ENCODE measurements around the gene URB1.
A peak's percentile ranks its signal among the peaks of the same experiment; 100 is the strongest.
"Not testable (repeated sequence)": the region's sequence is repeated elsewhere in the genome, so short reads cannot be mapped to it uniquely, and the experiment has no call there.

URB1 gene

DNA sequence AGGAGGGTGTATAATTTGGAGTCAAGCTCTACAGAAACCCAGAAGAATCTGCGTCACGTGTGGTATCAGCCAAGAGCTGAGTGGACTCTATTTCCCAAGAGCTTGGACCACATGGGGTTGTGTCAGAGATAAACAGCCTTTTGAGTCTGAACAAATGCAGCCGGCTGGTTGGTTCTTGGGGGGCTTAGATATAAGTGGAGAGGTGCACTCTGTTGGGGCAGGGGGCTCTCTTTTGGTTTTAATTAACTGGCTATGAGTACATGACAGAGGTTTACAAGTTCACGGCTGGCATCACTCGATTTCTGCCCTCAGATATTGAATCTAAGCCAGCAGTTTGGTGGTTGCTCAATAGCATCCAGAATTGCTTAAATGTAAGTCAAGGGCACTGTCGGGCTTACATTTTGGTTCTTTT is 94.7 kb downstream of the URB1 start:
- no peak for DNase-seq (ENCODE audit: low read depth in 2 of 2)

DNA sequence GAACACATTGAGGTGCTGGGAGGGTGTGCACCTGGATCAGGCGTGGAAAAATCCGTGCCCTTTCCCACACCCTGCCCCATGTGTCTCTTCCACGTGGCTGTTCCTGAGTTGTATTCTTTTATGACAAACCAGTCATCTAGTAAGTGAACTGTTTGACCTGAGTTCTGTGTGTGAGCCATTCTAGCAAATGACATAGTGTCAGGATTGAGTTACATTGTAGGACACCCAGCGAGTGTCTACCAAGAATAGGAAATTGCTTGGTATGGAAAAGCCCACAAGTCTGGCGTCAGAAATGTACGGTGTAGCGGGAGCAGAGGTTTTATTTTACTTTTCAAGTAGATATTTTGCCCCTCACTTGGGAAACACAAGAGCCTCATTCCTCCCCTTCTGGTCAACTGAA is 95.4 kb downstream of the URB1 start:
- DNase-seq (ENCODE audit: low read depth in 2 of 2): no peak

DNA sequence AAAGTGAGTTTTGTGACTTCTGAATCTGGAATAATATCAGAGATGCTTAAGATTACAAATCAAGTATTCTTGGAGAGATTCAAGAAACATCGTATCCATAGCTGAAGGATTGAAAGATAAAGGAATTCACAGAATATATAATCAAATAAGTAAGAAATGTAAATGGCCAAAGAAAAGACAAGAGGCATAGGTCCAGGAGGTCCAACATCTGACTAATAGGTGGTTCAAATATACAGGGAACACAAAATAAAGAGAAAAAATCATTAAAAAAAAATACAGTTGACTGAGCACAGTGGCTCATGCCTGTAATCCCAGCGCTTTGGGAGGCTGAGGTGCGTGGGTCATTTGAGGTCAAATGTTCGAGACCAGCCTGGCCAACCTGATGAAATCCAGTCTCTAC is 107.3 kb downstream of the URB1 start:
- no peak for DNase-seq (ENCODE audit: low read depth in 2 of 2)

DNA sequence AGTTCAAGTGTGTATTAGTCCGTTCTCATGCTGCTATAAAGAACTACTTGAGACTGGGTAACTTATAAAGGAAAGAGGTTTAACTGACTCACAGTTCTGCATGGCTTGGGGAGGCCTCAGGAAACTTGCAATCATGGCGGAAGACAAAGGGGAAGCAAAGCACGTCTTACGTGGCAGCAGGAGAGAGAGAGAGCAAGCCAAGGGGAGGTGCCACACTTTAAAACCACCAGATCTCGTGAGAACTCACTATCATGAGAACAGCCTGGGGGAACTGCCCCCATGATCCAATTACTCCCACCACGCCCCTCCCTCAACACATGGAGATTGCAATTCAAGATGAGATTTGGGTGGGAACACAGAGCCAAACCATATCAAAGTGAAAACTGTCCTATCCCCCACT is 109.8 kb downstream of the URB1 start:
- DNase-seq (ENCODE audit: low read depth in 2 of 2): no peak

DNA sequence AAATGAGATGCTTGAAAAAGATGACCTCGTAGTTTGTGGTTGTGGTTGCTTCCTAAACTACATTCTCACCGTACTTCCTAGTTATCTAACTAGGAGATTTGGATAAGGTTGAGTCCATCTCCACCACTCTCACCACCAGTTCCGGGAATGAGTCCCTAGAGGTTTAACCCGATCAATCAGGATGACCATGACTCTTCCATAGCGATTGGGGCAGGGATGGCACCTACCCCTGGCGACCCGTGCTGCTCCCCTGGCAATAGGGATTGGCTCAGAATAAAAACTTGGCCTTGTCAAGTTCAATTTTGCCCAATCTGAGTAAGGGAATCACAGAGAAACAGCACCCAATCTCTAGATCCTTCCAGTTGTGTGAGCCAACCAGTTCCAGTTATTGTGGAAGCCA is 111.3 kb downstream of the URB1 start:
- DNase-seq (ENCODE audit: low read depth in 2 of 2): no peak

DNA sequence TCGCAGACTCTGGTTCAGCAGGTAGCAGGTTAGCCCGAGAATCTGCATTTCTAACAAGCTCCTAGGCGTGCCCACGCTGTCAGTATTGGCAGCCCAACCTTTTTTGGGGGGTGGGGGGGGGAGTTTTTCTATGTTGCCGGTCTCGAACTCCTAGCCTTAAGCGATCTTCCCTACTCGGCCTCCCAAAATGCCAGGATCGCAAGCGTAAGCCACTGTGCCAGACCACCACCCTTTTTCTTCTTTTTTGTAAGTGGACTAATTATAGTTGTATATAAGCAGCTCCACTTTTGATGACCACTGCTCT is 113.5 kb downstream of the URB1 start:
- no peak for DNase-seq (ENCODE audit: low read depth in 2 of 2)

DNA sequence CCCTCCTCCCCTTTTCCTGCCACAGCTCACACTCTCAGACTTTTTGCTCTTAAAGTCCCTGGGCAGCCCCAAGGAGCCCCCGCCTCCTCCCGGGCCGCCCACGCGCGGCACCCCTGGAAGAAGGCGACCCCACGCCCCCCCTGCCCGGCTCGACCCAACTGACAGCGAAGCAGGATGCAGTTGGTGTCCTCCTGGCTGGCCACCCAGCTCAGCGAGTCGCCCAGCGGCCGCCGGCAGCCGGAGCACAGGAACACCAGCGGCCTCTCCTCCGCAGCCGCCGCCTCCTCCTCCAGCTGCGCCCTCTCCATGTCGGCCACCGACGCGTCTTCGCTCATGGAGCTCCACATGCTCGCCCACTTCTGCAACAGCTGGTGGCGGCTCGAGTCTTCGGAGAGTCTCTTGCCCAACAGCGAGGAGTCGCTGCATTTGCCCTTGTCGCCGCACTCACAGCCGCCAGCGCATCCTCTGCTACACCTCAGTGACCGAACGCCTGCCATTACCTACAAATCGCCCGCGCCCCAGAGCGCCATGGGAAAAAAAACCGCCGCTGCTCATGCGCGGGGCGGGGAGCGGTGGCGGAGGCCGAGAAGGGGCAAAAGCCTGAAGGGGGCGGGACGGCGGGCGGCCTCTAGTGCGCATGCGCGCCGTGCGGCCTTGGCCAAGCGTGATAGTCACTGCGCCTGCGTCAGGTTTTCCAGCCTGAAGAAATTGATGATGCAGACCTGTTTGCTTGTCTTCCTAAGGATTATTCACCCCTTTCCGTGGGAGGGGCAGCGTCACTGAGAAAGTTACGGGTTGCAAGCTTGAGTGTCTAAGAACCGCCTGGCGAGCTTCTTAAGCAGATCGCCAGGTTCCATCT is 114.1 kb downstream of the URB1 start, which contains the start of gene MIS18A:
Gene MIS18A (minus strand): TSS at position 532 of the 859 bp plus-strand sequence. CDS start 35 bp downstream, at position 497.
- DNase-seq (ENCODE audit: low read depth in 2 of 2): peak; percentile 83 to 86

DNA sequence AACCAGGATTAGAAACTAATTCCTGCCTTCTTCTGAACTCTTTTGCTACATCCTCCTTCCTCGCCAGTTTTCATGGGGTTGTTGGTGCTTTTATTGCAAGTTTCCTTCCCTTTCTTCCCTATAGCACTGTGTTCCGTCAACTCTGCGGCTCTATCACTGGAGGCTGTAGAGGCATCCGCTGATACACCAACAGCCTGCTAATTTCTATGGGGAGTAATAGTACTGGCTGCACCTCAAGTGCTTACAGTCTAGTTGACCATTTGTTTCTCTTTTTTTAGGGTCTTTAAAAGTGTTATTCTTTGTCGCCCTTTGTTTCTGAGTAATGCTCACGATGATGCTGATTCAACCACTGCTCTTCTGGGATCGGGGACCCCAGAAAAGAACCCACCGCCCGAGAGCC is 114.7 kb downstream of the URB1 start:
- no peak for DNase-seq (ENCODE audit: low read depth in 2 of 2)

DNA sequence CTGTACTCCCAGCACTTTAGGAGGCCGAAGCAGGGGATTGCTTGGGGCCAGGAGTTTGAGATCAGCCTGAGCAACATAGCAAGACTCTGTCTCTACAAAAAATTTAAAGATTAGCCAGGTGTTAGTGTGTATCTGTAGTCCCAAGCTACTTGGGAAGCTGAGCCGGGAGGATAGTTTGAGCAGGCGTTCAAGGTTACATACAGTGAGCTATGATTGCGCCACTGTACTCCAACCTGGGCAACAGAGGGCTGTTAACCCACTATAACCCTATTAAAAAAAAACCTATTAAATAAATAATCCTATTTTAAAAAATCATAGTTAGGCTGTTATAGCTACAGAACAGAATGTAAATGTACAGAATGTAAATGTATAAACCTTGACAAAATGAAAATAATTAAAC is 116.1 kb downstream of the URB1 start:
- DNase-seq (ENCODE audit: low read depth in 2 of 2): no peak

DNA sequence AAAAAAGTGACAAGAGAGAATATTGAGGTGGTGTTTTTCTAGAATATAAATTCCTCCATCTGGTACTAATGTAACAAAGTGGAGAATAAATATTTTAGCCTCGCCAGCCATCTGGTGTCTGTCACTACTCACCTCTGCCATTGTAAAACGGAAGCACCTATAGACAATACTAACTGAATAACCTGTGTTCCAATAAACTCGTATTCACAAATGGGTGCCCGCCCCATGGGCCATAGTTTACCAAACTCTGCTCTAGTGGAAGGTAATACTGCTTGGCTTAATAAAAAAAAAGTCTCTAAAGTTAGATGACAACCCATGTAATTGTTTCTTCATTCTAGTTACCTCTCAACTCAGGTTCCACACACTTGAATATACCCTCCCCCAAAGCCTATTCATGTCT is 122.1 kb downstream of the URB1 start:
- no peak for DNase-seq (ENCODE audit: low read depth in 2 of 2)

DNA sequence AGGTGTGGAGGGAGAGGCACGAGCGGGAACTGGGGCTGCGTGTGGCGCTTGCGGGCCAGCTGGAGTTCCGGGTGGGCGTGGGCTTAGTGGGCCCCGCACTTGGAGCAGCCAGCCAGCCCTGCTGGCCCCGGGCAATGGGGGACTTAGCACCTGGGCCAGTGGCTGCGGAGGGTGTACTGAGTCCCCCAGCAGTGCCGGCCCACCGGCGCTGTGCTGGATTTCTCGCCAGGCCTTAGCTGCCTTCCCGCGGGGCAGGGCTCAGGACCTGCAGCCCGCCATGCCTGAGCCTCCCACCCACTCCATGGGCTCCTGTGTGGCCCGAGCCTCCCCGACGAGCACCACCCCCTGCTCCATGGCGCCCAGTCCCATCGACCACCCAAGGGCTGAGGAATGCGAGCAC is 127.5 kb downstream of the URB1 start:
- DNase-seq (ENCODE audit: low read depth in 2 of 2): not testable (repeated sequence)

DNA sequence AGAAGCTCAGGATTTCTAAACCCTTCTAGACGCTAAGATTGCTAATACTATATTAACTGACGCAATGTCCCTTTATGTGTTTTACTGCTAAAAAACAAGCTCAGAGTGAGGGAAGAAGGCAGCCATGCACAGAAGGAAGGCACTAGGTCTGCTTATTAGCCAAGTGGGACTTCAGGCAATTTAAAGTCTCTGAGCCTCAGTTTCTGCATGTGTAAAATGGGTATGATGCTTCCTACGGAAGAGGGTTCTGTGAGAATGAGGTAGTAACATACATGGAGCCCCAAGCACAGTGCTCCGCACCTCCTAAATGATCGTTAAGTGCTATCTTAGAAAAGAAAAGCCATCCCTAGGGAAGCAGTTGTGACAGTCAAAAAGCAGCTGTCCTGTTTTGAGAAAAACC is 130.9 kb downstream of the URB1 start:
- DNase-seq (ENCODE audit: low read depth in 2 of 2): no peak

Measured in fibroblast of skin of left biceps (primary cell).